GM13977 (cell line): ENCODE data around the gene HDGFL2.

Source experiments
- DNase-seq: peaks from one replicate; pipeline ENCODE4 v3.0.0; 2012; ENCODE audit warnings: low spot score
- CTCF ChIP-seq: IDR thresholded peaks from 2 replicates; pipeline ENCODE4 v1.5.1; 2012; ENCODE audit warnings: mild to moderate bottlenecking, control low read depth; ENCODE audit not compliant: insufficient read depth; ENCODE audit errors: extremely low read depth, missing control alignments
- in situ Hi-C: fragments of 300-500 bp; cut with MboI; formaldehyde crosslinking; loops from one replicate; pipeline ENCODE4 v1.12.0; 2022; ENCODE audit warnings: low sequenced_read_pairs, low pct_unique_long_range_greater_than_20kb, mixed read lengths, inconsistent platforms; ENCODE audit not compliant: unreplicated experiment

HDGFL2 gene

GRCh38 chr19:4477034-4477801 lies 5.1 kb downstream of the HDGFL2 start:
- no peak for TF ChIP-seq CTCF
- DNase-seq: no peak
- in situ Hi-C loops: no loop called here

- TF ChIP-seq CTCF: no peak
- DNase-seq: no peak
- in situ Hi-C loops: no loop called here
Observed at GRCh38 chr19:4482721-4483364, 10.7 kb downstream of the HDGFL2 start.

GRCh38 chr19:4483385-4483784 lies 11.3 kb downstream of the HDGFL2 start:
- no peak for DNase-seq
- in situ Hi-C loops: no loop called here
- no peak for TF ChIP-seq CTCF

- in situ Hi-C loops: no loop called here
- no peak for TF ChIP-seq CTCF
- no peak for DNase-seq
Observed at GRCh38 chr19:4487572-4487971, 15.5 kb downstream of the HDGFL2 start.

- no peak for TF ChIP-seq CTCF
- no peak for DNase-seq
- in situ Hi-C loops: no loop called here
Observed at GRCh38 chr19:4488496-4488895, 16.4 kb downstream of the HDGFL2 start.

GRCh38 chr19:4491446-4491845 lies 19.3 kb downstream of the HDGFL2 start:
- no peak for TF ChIP-seq CTCF
- in situ Hi-C loops: no loop called here
- no peak for DNase-seq
